Endothelial cell of umbilical vein (primary cell): ENCODE results near the gene CCDC9. TPM values are rescaled to one million over a fixed set of nuclear protein-coding genes. Genes with fewer than 3 reads are reported as not detected.
A peak's percentile ranks its signal among the peaks of the same experiment; 100 is the strongest.

Source experiments
- BruUV-seq: library from RNA; stranded (reverse); fragments of 400-500 nt; replicated peaks from 2 replicates; lab custom pipeline; 2021; lab: Mats Ljungman, UMichigan
- CTCF ChIA-PET: fragments of 300-600, 350-600 bp; sonication (Branson Sonifier 250); formaldehyde crosslinking; loops from one replicate; lab custom pipeline; 2021; ENCODE audit warnings: antibody characterized with exemption, inconsistent platforms; lab: Charles Lee
- POLR2A ChIA-PET: fragments of 300-600, 350-600 bp; sonication (Branson Sonifier 250); formaldehyde crosslinking; loops from one replicate; lab custom pipeline; 2021; ENCODE audit warnings: antibody characterized with exemption, inconsistent platforms; lab: Charles Lee
- DNase-seq: peaks from one replicate; pipeline ENCODE4 v3.0.0-alpha.2; 2011; ENCODE audit warnings: low read depth, low spot score
- FAIRE-seq: peaks from 2 replicates; lab custom pipeline; 2011; peaks lifted over from hg19 to GRCh38; lab: Jason Lieb, UNC
- H2AFZ ChIP-seq: 2 replicates; pipeline ENCODE4 v1.6.0; 2012; ENCODE audit warnings: low read depth, low read length, control low read depth, inconsistent platforms
- H3K27ac ChIP-seq: 2 replicates; pipeline ENCODE4 v1.5.1; 2011; ENCODE audit warnings: low read depth, mild to moderate bottlenecking, control low read depth, low read length, moderate library complexity; ENCODE audit not compliant: insufficient read depth
- H3K27me3 ChIP-seq, 2 experiments: 2 replicates each; pipeline versions ENCODE4 v1.6.0 to v1.6.1; 2011; ENCODE audit warnings: low read length in 2 of 2, mixed read lengths in 1 of 2; ENCODE audit not compliant: control insufficient read depth in 2 of 2, insufficient read depth in 2 of 2
- H3K36me3 ChIP-seq, 2 experiments: 2 replicates in 1 of 2; 3 replicates in 1 of 2; pipeline ENCODE4 v1.5.1; 2011; ENCODE audit warnings: low read length in 2 of 2, mild to moderate bottlenecking in 1 of 2, moderate library complexity in 1 of 2; ENCODE audit not compliant: control insufficient read depth in 2 of 2, insufficient read depth in 2 of 2; ENCODE audit errors: extremely low read depth in 1 of 2
- H3K4me1 ChIP-seq: 3 replicates; pipeline ENCODE4 v1.5.1; 2011; ENCODE audit warnings: mild to moderate bottlenecking, low read length; ENCODE audit not compliant: control insufficient read depth, insufficient read depth; ENCODE audit errors: extremely low read depth
- H3K4me2 ChIP-seq: 2 replicates; pipeline ENCODE4 v1.6.1; 2011; ENCODE audit warnings: low read length, control low read depth, mixed read lengths; ENCODE audit not compliant: insufficient read depth
- H3K4me3 ChIP-seq, 3 experiments: fragments of 200-600 bp in 1 of 3; sonication (generic), shearing (Covaris generic) in 1 of 3; replicated peaks in 1 of 3; 2 replicates each; pipeline ENCODE4 v1.5.1; 2011 to 2016; ENCODE audit warnings: control low read depth in 3 of 3, low read length in 3 of 3, mild to moderate bottlenecking in 2 of 3, inconsistent platforms in 1 of 3, low read depth in 1 of 3, moderate library complexity in 1 of 3; ENCODE audit not compliant: insufficient read depth in 1 of 3
- H3K79me2 ChIP-seq: 2 replicates; pipeline ENCODE4 v1.6.0; 2012; ENCODE audit warnings: low read length, inconsistent platforms; ENCODE audit not compliant: control insufficient read depth, insufficient read depth
- H3K9ac ChIP-seq: replicated peaks from 2 replicates; pipeline ENCODE3; 2011; ENCODE audit warnings: low read length, control low read depth; ENCODE audit not compliant: insufficient read depth; ENCODE audit errors: extremely low read depth
- H3K9me1 ChIP-seq: replicated peaks from 3 replicates; pipeline ENCODE4 v1.6.0; 2011; ENCODE audit warnings: mild to moderate bottlenecking, low read length; ENCODE audit not compliant: control insufficient read depth, insufficient read depth; ENCODE audit errors: extremely low read depth
- H3K9me3 ChIP-seq: replicated peaks from 2 replicates; pipeline ENCODE4 v1.5.1; 2012; ENCODE audit warnings: low read length, inconsistent platforms; ENCODE audit not compliant: control insufficient read depth, insufficient read depth
- H4K20me1 ChIP-seq: replicated peaks from 2 replicates; pipeline ENCODE3; 2011; ENCODE audit warnings: mild to moderate bottlenecking, low read length; ENCODE audit not compliant: control insufficient read depth, insufficient read depth; ENCODE audit errors: extremely low read depth
- EZH2 ChIP-seq: IDR thresholded peaks from 2 replicates; pipeline ENCODE4 v1.6.1; 2012; ENCODE audit warnings: borderline replicate concordance, low read depth, mild to moderate bottlenecking, moderate library complexity, low read length, inconsistent platforms; ENCODE audit not compliant: severe bottlenecking
- FOS ChIP-seq: IDR thresholded peaks from 2 replicates; pipeline ENCODE4 v1.6.1; 2011; ENCODE audit warnings: mild to moderate bottlenecking, low read length, moderate library complexity, borderline replicate concordance; ENCODE audit not compliant: insufficient read depth
- GATA2 ChIP-seq: IDR thresholded peaks from 2 replicates; pipeline ENCODE4 v1.7.0; 2011; ENCODE audit warnings: low read depth, mild to moderate bottlenecking, moderate library complexity, mixed read lengths, low read length; ENCODE audit not compliant: insufficient read length, insufficient read depth
- JUN ChIP-seq: IDR thresholded peaks from 2 replicates; pipeline ENCODE4 v1.6.1; 2011; ENCODE audit warnings: borderline replicate concordance, low read depth; ENCODE audit not compliant: insufficient read length, insufficient read depth
- MYC ChIP-seq: IDR thresholded peaks from one replicate; pipeline ENCODE4 v1.6.1; 2011; ENCODE audit warnings: mild to moderate bottlenecking, low read depth, low read length
- POLR2A ChIP-seq: IDR thresholded peaks from 2 replicates; pipeline ENCODE4 v1.6.1; 2012; ENCODE audit warnings: low read depth, mild to moderate bottlenecking, control low read depth, low read length
- POLR2AphosphoS5 ChIP-seq: IDR thresholded peaks from 2 replicates; pipeline ENCODE4 v1.6.1; 2012; ENCODE audit warnings: low read depth, mild to moderate bottlenecking, control low read depth, low read length, moderate library complexity; ENCODE audit not compliant: insufficient read depth
- dilution Hi-C: fragments of 300-500 bp; cut with MboI; formaldehyde crosslinking; loops from one replicate; pipeline ENCODE4 v1.15.0; 2019; ENCODE audit warnings: low sequenced_read_pairs; ENCODE audit not compliant: extremely low pct_ligation_motif_present
- intact Hi-C: fragments of 100-400 bp; cut with micrococcal nuclease; formaldehyde crosslinking; loops from one replicate; pipeline ENCODE4 v1.10.0; 2022
- polyA plus RNA-seq, 4 experiments: library from polyadenylated mRNA; depleted of rRNA in 3 of 4; stranded (reverse) in 3 of 4; unstranded in 1 of 4; fragments of >200 nt; gene quantifications; 2 replicates each; pipeline versions ENCODE4 v1.2.1 to v1.2.3, GENCODE V29; 2011 to 2012; ENCODE audit warnings: missing spikeins in 1 of 4
- total RNA-seq: library from RNA; stranded (reverse); gene quantifications from 2 replicates; pipeline ENCODE4 v1.2.3, GENCODE V29; 2021
- TF ChIP-seq, protein P1 (sequence below): IDR thresholded peaks from 2 replicates; pipeline ENCODE4 v1.6.1; 2011; ENCODE audit not compliant: insufficient read depth, insufficient read length
- TF ChIP-seq, protein P2 (sequence below), 2 donors: IDR thresholded peaks; 1 replicate in 1 of 2; 2 replicates in 1 of 2; pipeline ENCODE4 v1.5.1; 2011; ENCODE audit warnings: low read length in 2 of 2, mild to moderate bottlenecking in 2 of 2, moderate library complexity in 2 of 2, control low read depth in 1 of 2, inconsistent platforms in 1 of 2, low read depth in 1 of 2; ENCODE audit not compliant: insufficient read depth in 1 of 2; ENCODE audit errors: extremely low read depth in 1 of 2

The CCDC9 gene
- total and polyA plus RNA-seq, 2 donors (not counting 3 experiments of a cell fraction or from before 2014, with no cell fraction given), result 6.0 to 26.9 TPM

DNA sequence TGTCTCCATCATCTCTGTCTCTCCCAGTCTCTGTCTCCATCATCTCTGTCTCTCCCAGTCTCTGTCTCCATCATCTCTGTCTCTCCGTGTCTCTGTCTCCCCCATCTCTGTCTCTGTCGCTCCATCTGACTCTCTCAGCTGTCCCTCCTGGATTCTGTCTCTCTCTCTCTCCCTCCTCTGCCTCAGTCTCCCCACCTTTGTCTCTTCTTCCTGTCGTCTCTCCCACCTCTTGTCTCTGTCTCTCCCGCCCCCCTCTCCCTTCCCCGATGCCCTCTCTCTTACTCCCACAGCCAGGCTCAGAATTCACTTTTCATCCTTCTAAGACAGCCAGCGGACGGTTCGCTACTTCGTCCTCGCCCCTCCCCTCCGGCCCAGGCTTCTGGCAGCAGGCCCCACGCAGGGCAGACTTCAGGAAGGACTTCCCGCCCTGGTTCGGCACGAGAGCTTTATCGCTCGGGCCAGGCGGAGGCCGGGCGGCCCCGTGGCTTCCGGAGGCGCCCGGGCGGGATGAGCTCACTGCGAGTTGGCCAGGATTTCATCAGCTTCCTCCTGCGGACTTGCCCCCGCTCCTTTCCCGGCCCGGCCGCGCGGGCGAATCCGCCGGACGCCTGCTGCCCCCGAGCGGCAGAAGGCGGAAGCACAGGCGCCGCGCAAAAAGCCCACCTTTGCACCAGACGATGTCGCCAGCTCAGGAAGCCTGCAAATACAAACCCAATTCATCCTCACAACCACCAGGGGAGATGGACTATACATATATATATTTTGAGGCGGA is 12.4 kb upstream of the CCDC9 start:
- intact Hi-C loops (loop anchor here (1.0 to 5.0 kb wide), 10 partner anchors 12 to 387 kb away; partner anchors contain the start of gene CCDC9), dilution Hi-C loops (no loop called here)
- H3K4me2 ChIP-seq, result peak overlapping the region; percentile 79
- BruUV-seq, result no TSS peak
- H3K9ac ChIP-seq, result peak overlapping the region; percentile 41
- H3K79me2 ChIP-seq, result no peaks in the 10 kb centered on the region
- H3K4me3 ChIP-seq, result no peak overlapping the region
- H2AFZ ChIP-seq, result peak overlapping the region; percentile 74
- no peaks in the 10 kb centered on the region for H3K36me3 ChIP-seq
- DNase-seq (peak; percentile 100), FAIRE-seq (peak; percentile 91)
- H3K9me3 ChIP-seq, result no peaks in the 10 kb centered on the region
- ChIA-PET POLR2A (interaction anchor here (0.6 to 1.8 kb wide), 13 partner anchors 11 to 131 kb away, joined by 3 to 27 read pairs (median 6); partner anchors contain the start of genes CCDC9, INAFM1 and ZC3H4), CTCF (interaction anchor here (0.6 to 8.3 kb wide), 43 partner anchors 9 to 231 kb away, joined by 3 to 533 read pairs (median 6); partner anchors contain the start of genes CCDC9, SAE1 and ZC3H4)
- H4K20me1 ChIP-seq, result no peaks in the 10 kb centered on the region
- no peaks in the 10 kb centered on the region for H3K9me1 ChIP-seq
- H3K27ac ChIP-seq, result peak overlapping the region; percentile 49
- TF ChIP-seq JUN, result peak; percentile 76
- peak; percentile 50 for TF ChIP-seq MYC
- TF ChIP-seq, protein P1, sequence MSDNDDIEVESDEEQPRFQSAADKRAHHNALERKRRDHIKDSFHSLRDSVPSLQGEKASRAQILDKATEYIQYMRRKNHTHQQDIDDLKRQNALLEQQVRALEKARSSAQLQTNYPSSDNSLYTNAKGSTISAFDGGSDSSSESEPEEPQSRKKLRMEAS, result peak; percentile 40
- peak; percentile 79 for TF ChIP-seq FOS
- TF ChIP-seq GATA2, result peak; percentile 96
- TF ChIP-seq POLR2AphosphoS5, result peak; percentile 100
- no peak for TF ChIP-seq EZH2
- TF ChIP-seq, protein P2, sequence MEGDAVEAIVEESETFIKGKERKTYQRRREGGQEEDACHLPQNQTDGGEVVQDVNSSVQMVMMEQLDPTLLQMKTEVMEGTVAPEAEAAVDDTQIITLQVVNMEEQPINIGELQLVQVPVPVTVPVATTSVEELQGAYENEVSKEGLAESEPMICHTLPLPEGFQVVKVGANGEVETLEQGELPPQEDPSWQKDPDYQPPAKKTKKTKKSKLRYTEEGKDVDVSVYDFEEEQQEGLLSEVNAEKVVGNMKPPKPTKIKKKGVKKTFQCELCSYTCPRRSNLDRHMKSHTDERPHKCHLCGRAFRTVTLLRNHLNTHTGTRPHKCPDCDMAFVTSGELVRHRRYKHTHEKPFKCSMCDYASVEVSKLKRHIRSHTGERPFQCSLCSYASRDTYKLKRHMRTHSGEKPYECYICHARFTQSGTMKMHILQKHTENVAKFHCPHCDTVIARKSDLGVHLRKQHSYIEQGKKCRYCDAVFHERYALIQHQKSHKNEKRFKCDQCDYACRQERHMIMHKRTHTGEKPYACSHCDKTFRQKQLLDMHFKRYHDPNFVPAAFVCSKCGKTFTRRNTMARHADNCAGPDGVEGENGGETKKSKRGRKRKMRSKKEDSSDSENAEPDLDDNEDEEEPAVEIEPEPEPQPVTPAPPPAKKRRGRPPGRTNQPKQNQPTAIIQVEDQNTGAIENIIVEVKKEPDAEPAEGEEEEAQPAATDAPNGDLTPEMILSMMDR (IDR thresholded peaks at IDR 0.05; ENCODE audit: extremely low read depth in 1 of 2, insufficient read depth in 1 of 2, low read depth in 1 of 2, low read length in 2 of 2), result peak; percentile 95 to 99
- peak; percentile 53 for TF ChIP-seq POLR2A
- peaks cover 20% of the 10 kb centered on the region for H3K4me1 ChIP-seq
- H3K27me3 ChIP-seq, result no peaks in the 10 kb centered on the region
